ENCODE results near the gene C1GALT1C1L.

DNA sequence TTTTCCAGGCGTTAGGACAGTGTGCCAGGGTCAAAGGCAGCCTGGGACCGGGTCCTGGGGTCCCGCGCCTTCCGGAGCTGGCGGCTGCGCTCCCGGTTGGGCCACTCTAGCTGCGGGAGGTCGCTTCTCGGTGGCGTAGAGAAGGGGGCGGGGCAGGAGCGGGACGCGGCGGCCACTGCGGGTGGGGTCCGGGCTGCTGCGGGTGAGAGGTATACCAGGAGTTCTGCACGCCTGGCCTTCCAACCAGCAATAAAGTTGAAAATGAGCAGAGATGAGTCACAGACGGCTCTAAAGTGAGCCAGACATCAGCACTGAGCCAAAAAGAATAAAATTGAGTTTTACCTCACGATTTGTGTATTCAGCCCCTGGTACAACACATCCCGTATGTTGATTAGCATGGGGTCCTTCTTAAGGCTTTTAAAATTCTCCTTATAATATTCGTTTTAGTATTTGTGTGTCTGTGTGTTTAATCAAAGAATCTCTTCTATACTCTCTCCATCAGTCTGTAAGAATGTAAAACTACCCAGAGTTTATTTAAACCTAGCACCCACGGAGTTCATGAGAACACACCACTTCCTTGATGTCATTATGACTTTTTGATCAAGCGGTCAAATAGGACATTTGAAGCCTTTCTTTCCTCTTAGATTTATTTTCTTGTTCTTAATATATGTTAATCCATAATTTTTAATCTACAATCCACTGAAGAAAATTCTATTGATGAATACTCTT is at the start of gene C1GALT1C1L:
- TF ChIP-seq MXI1 (IDR thresholded peaks at IDR 0.05; ENCODE audit: borderline replicate concordance, low read depth, low read length) (no peak), SMC3 (IDR thresholded peaks at IDR 0.05; ENCODE audit: low read depth, low read length) (no peak)
- TF ChIP-seq, protein P1, sequence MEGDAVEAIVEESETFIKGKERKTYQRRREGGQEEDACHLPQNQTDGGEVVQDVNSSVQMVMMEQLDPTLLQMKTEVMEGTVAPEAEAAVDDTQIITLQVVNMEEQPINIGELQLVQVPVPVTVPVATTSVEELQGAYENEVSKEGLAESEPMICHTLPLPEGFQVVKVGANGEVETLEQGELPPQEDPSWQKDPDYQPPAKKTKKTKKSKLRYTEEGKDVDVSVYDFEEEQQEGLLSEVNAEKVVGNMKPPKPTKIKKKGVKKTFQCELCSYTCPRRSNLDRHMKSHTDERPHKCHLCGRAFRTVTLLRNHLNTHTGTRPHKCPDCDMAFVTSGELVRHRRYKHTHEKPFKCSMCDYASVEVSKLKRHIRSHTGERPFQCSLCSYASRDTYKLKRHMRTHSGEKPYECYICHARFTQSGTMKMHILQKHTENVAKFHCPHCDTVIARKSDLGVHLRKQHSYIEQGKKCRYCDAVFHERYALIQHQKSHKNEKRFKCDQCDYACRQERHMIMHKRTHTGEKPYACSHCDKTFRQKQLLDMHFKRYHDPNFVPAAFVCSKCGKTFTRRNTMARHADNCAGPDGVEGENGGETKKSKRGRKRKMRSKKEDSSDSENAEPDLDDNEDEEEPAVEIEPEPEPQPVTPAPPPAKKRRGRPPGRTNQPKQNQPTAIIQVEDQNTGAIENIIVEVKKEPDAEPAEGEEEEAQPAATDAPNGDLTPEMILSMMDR (conservative IDR thresholded peaks at IDR 0.05; ENCODE audit: low read depth, low read length) = no peak

All from IMR-90 (cell line).